Skeletal muscle tissue (tissue), 4 donors: ENCODE measurements around the gene ARL14EP. TPM values are rescaled to one million over a fixed set of nuclear protein-coding genes. Genes with fewer than 3 reads are reported as not detected.

Experiments used
- H3K27ac ChIP-seq: one replicate; pipeline ENCODE4 v1.7.0; 2013; ENCODE audit warnings: mild to moderate bottlenecking, low read depth, low read length, inconsistent platforms
- H3K27me3 ChIP-seq, 3 donors: one replicate each; pipeline ENCODE4 v1.7.0; 2013; ENCODE audit warnings: low read length in 3 of 3; ENCODE audit not compliant: control insufficient read depth in 3 of 3, insufficient read depth in 3 of 3
- H3K36me3 ChIP-seq, 3 donors: one replicate each; pipeline ENCODE4 v1.7.0; 2013; ENCODE audit warnings: low read length in 3 of 3; ENCODE audit not compliant: control insufficient read depth in 3 of 3, insufficient read depth in 3 of 3
- H3K4me1 ChIP-seq, 3 donors: one replicate each; pipeline ENCODE4 v1.7.0; 2013; ENCODE audit warnings: low read length in 3 of 3, mild to moderate bottlenecking in 3 of 3; ENCODE audit not compliant: control insufficient read depth in 3 of 3, insufficient read depth in 3 of 3
- H3K4me3 ChIP-seq, 3 donors: one replicate each; pipeline ENCODE4 v1.7.0; 2013; ENCODE audit warnings: low read length in 3 of 3
- H3K9ac ChIP-seq, 3 donors: one replicate each; pipeline ENCODE4 v1.7.0; 2013; ENCODE audit warnings: low read length in 3 of 3, mild to moderate bottlenecking in 3 of 3, moderate library complexity in 2 of 3, low read depth in 1 of 3
- H3K9me3 ChIP-seq, 3 donors: one replicate each; pipeline ENCODE4 v1.7.0; 2013; ENCODE audit warnings: low read length in 3 of 3; ENCODE audit not compliant: control insufficient read depth in 3 of 3
- total RNA-seq: library from RNA; depleted of rRNA; stranded (reverse); fragments of >200 nt; gene quantifications from one replicate; pipeline ENCODE4 v1.2.3, GENCODE V29; 2014
- donor health status: Osteomylitis.

Gene ARL14EP
- total RNA-seq, 1 donor from 2014 or later = 26.1 TPM

GRCh38 chr11:30365793-30366517 lies 43.1 kb downstream of the ARL14EP start:
- Histone ChIP-seq H3K27me3 (no peaks in the 10 kb centered on the region), H3K9me3 (no peaks in the 10 kb centered on the region), H3K27ac (no peak overlapping the region), H3K4me3 (no peak overlapping the region), H3K4me1 (no peaks in the 10 kb centered on the region), H3K36me3 (no peaks in the 10 kb centered on the region), H3K9ac (no peak overlapping the region)

- Histone ChIP-seq H3K9me3 (no peaks in the 10 kb centered on the region), H3K4me3 (no peak overlapping the region), H3K4me1 (no peaks in the 10 kb centered on the region), H3K9ac (no peak overlapping the region), H3K27ac (no peak overlapping the region), H3K36me3 (no peaks in the 10 kb centered on the region), H3K27me3 (no peaks in the 10 kb centered on the region)
Observed at GRCh38 chr11:30368394-30368793, 45.5 kb downstream of the ARL14EP start.

GRCh38 chr11:30370164-30370563 lies 47.3 kb downstream of the ARL14EP start:
- Histone ChIP-seq H3K36me3 (no peaks in the 10 kb centered on the region), H3K4me1 (no peaks in the 10 kb centered on the region), H3K27ac (no peak overlapping the region), H3K9ac (no peak overlapping the region), H3K27me3 (no peaks in the 10 kb centered on the region), H3K4me3 (no peak overlapping the region), H3K9me3 (no peaks in the 10 kb centered on the region)

- no peak overlapping the region for H3K4me3 ChIP-seq
- no peaks in the 10 kb centered on the region for H3K9me3 ChIP-seq
- no peaks in the 10 kb centered on the region for H3K27me3 ChIP-seq
- no peak overlapping the region for H3K27ac ChIP-seq
- no peaks in the 10 kb centered on the region for H3K36me3 ChIP-seq
- no peaks in the 10 kb centered on the region for H3K4me1 ChIP-seq
- no peak overlapping the region for H3K9ac ChIP-seq
Observed at GRCh38 chr11:30377347-30377746, 54.4 kb downstream of the ARL14EP start.

- Histone ChIP-seq H3K27me3 (no peaks in the 10 kb centered on the region), H3K9ac (no peak overlapping the region), H3K27ac (no peak overlapping the region)
Observed at GRCh38 chr11:30380846-30381245, 57.9 kb downstream of the ARL14EP start.

GRCh38 chr11:30381879-30382278 lies 59.0 kb downstream of the ARL14EP start:
- no peaks in the 10 kb centered on the region for H3K4me1 ChIP-seq
- H3K27me3 ChIP-seq = no peaks in the 10 kb centered on the region
- no peaks in the 10 kb centered on the region for H3K36me3 ChIP-seq
- H3K4me3 ChIP-seq = no peak overlapping the region
- H3K27ac ChIP-seq = no peak overlapping the region
- no peaks in the 10 kb centered on the region for H3K9me3 ChIP-seq
- H3K9ac ChIP-seq = no peak overlapping the region

More at GRCh38 chr11:30380846-30381245, 57.9 kb downstream of the ARL14EP start:
- H3K4me1 ChIP-seq = no peaks in the 10 kb centered on the region
- no peaks in the 10 kb centered on the region for H3K36me3 ChIP-seq
- H3K4me3 ChIP-seq = no peak overlapping the region
- no peaks in the 10 kb centered on the region for H3K9me3 ChIP-seq

Other genes starting within 250 kb of the ARL14EP start
- not detected for gene FSHB, start 92.1 kb upstream of the ARL14EP start, total RNA-seq